Cardiac muscle cell (in vitro differentiated cells and primary cell): ENCODE data around the gene AUNIP. TPM values are rescaled to one million over a fixed set of nuclear protein-coding genes. Genes with fewer than 3 reads are reported as not detected.

Experiments
- DNase-seq, 2 donors: peaks; one replicate each; pipeline versions ENCODE4 v3.0.0 to v3.0.0-alpha.2; 2010 to 2017; ENCODE audit warnings: low read depth in 1 of 2, low spot score in 1 of 2
- H3K27ac ChIP-seq: fragments of 200-600 bp; sonication (generic); 2 replicates; pipeline ENCODE4 v1.5.1; 2016
- H3K27me3 ChIP-seq: fragments of 200-600 bp; sonication (generic); 2 replicates; pipeline ENCODE4 v1.6.0; 2016; ENCODE audit warnings: control low read depth
- H3K36me3 ChIP-seq: fragments of 200-600 bp; sonication (generic); 2 replicates; pipeline ENCODE4 v1.5.1; 2016; ENCODE audit warnings: control low read depth
- H3K4me1 ChIP-seq: fragments of 200-600 bp; sonication (generic); 2 replicates; pipeline ENCODE4 v1.8.1; 2017; ENCODE audit warnings: low read depth, mild to moderate bottlenecking, mixed run types
- H3K4me3 ChIP-seq: fragments of 200-600 bp; sonication (generic); 2 replicates; pipeline ENCODE4 v1.5.1; 2016; ENCODE audit warnings: mild to moderate bottlenecking
- H3K9me3 ChIP-seq: fragments of 200-600 bp; sonication (generic); 2 replicates; pipeline ENCODE4 v1.5.1; 2017; ENCODE audit warnings: low read depth, mild to moderate bottlenecking, control low read depth
- CTCF ChIP-seq: IDR thresholded peaks from 2 replicates; pipeline ENCODE4 v1.5.1; 2012; ENCODE audit warnings: low read depth, mild to moderate bottlenecking, low read length
- polyA plus RNA-seq: library from polyadenylated mRNA; unstranded; fragments of >200 nt; fragmentation: Nextera tagmentation; extraction: Ambion mirVana; gene quantifications from 2 replicates; pipeline ENCODE4 v1.2.1, GENCODE V29; 2016
- total RNA-seq: library from RNA; depleted of rRNA; stranded (reverse); fragments of >200 nt; gene quantifications from 2 replicates; pipeline ENCODE4 v1.2.3, GENCODE V29; 2016

Gene AUNIP
- total and polyA plus RNA-seq, 2 experiments from 2014 or later = 4.4 to 4.9 TPM

GRCh38 chr1:25803368-25803767 lies 55.9 kb downstream of the AUNIP start:
- Histone ChIP-seq H3K9me3 (no peaks in the 10 kb centered on the region), H3K36me3 (peaks cover 2% of the 10 kb centered on the region), H3K4me1 (peaks cover 20% of the 10 kb centered on the region), H3K4me3 (no peak overlapping the region), H3K27me3 (no peaks in the 10 kb centered on the region), H3K27ac (no peak overlapping the region)
- TF ChIP-seq CTCF = no peak
- DNase-seq = no peak

- no peak for TF ChIP-seq CTCF
- H3K4me1 ChIP-seq = peaks cover 23% of the 10 kb centered on the region
- H3K27ac ChIP-seq = no peak overlapping the region
- no peak overlapping the region for H3K4me3 ChIP-seq
- H3K27me3 ChIP-seq = no peaks in the 10 kb centered on the region
- H3K36me3 ChIP-seq = peaks cover 2% of the 10 kb centered on the region
- DNase-seq = no peak
- no peaks in the 10 kb centered on the region for H3K9me3 ChIP-seq
Measured at GRCh38 chr1:25802915-25803314, 56.3 kb downstream of the AUNIP start.

DNA sequence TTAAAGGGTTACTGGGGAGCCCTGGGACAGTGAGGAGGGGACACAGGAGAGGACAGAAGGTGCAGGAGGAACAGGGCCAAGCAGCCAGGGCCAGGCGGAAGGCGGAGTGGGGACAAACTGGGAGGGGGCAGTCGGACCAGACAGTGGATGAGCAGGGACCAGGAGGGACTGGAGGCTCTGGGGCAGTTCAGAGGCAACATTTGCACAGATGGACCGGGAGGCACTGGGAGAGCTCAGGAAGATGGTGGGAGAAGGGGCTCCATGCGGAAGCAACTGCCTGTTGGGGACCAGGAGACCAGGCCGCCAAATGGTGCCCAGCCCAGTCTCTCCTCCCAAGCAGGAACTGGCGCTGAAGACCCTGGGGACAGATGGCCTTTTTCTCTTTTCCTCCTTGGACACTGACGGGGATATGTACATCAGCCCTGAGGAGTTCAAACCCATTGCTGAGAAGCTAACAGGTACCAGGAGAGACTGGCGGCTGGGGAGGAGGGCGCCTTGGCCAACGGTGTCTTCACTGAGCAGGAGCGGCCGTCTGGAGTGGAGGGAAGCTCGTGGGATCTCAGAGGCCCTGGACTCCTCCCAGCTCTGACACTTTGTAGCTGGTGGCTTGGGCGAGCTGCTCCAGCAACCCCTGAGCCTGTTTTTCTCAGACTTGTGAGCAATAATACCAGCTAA lies 58.4 kb downstream of the AUNIP start:
- no peaks in the 10 kb centered on the region for H3K36me3 ChIP-seq
- no peaks in the 10 kb centered on the region for H3K9me3 ChIP-seq
- peaks cover 29% of the 10 kb centered on the region for H3K4me1 ChIP-seq
- no peak for TF ChIP-seq CTCF
- DNase-seq = no peak
- H3K4me3 ChIP-seq = peak overlapping the region; percentile 62
- no peaks in the 10 kb centered on the region for H3K27me3 ChIP-seq
- no peak overlapping the region for H3K27ac ChIP-seq

GRCh38 chr1:25799935-25800702 lies 59.1 kb downstream of the AUNIP start, which contains the start of gene SELENON:
Gene SELENON (plus strand): TSS chr1:25800193. CDS start chr1:25800231, 38 bp downstream.
- Histone ChIP-seq H3K4me1 (peaks cover 29% of the 10 kb centered on the region), H3K9me3 (no peaks in the 10 kb centered on the region), H3K27me3 (no peaks in the 10 kb centered on the region), H3K27ac (peak within 1 kb of the TSS; percentile 75), H3K36me3 (no peaks in the 10 kb centered on the region), H3K4me3 (peak within 1 kb of the TSS; percentile 62)
- no peak for TF ChIP-seq CTCF
- peak; percentile 78 to 83 for DNase-seq

DNA sequence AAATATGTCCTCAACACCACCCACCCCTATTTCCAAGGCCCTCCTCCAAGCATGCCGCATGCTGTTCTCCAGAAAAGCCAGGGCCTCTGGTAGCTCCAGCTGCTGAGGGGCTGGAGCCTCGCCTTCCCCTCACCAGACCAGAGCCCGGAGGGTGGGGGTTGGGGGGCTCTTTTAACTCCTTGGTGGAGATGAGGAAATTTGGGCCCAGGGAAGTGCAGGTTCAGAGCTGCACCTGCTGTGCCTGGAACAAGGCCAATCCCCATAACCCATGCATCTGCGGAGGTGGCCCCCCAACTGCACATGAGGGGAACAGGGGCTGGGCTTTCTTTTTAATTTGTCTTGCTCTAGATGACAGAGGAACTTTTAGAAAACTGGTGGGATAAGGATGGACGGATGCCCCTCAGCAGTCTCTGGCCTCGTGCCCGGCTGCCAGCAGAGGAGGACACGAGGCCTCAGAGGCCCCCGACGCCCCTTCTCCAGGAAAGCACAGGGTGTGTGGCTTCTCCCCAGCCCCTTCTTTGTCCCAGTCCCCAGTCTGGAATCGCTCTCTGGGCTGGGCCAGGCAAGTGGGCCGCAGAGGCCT lies 59.8 kb downstream of the AUNIP start:
- Histone ChIP-seq H3K4me1 (peaks cover 29% of the 10 kb centered on the region), H3K27me3 (no peaks in the 10 kb centered on the region), H3K36me3 (no peaks in the 10 kb centered on the region), H3K4me3 (peak overlapping the region; percentile 20), H3K9me3 (no peaks in the 10 kb centered on the region), H3K27ac (peak overlapping the region; percentile 75)
- no peak for DNase-seq
- TF ChIP-seq CTCF = no peak
